GM12878 (cell line): ENCODE data around the gene NPM1. TPM values are rescaled to one million over a fixed set of nuclear protein-coding genes. Genes with fewer than 3 reads are reported as not detected.

ENCODE experiments used
- ATAC-seq: fragments of 200-7000 bp; cut with Tn5 transposase; 3 replicates; pipeline ENCODE4 v1.9.1; 2020; ENCODE audit warnings: mild to moderate bottlenecking, moderate library complexity
- BruUV-seq: library from RNA; stranded (reverse); fragments of 400-500 nt; replicated peaks from 2 replicates; lab custom pipeline; 2021; lab: Mats Ljungman, UMichigan
- CTCF ChIA-PET: fragments of 300-600 bp; sonication (Branson Sonifier 250); formaldehyde crosslinking; extraction: SDS; loops from one replicate; lab custom pipeline; 2021; ENCODE audit warnings: inconsistent platforms; lab: Yijun Ruan, JAX
- POLR2A ChIA-PET: fragments of 350-600 bp; formaldehyde crosslinking; extraction: SDS; loops from one replicate; lab custom pipeline; 2021; ENCODE audit warnings: inconsistent platforms; lab: Charles Lee
- RAD21 ChIA-PET: fragments of 300-600 bp; sonication (Branson Sonifier 250); formaldehyde crosslinking; loops from one replicate; lab custom pipeline; 2023; ENCODE audit warnings: antibody characterized with exemption; ENCODE audit not compliant: unreplicated experiment; lab: Charles Lee
- SMC1A ChIA-PET: fragments of 300-600 bp; sonication (Branson Sonifier 250); formaldehyde crosslinking; loops from one replicate; lab custom pipeline; 2023; ENCODE audit not compliant: unreplicated experiment, uncharacterized antibody; lab: Charles Lee
- DNase-seq: peaks from one replicate; pipeline ENCODE4 v3.0.0-alpha.2; 2011; ENCODE audit warnings: low read depth, low spot score
- FAIRE-seq: peaks from 3 replicates; lab custom pipeline; 2011; peaks lifted over from hg19 to GRCh38; lab: Jason Lieb, UNC
- H2AFZ ChIP-seq: 2 replicates; pipeline ENCODE4 v1.6.0; 2011; ENCODE audit warnings: low read depth, low read length, control low read depth; ENCODE audit not compliant: control insufficient read depth
- H3K27ac ChIP-seq: 2 replicates; pipeline ENCODE4 v1.5.1; 2011; ENCODE audit warnings: control low read depth; ENCODE audit not compliant: control insufficient read depth, insufficient read depth
- H3K27me3 ChIP-seq, 2 experiments: replicated peaks in 1 of 2; 2 replicates each; pipeline versions ENCODE4 v1.6.0 to v1.6.1; 2011; ENCODE audit warnings: low read length in 1 of 2; ENCODE audit not compliant: control insufficient read depth in 2 of 2, insufficient read depth in 2 of 2
- H3K36me3 ChIP-seq, 2 experiments: 2 replicates each; pipeline ENCODE4 v1.5.1; 2011; ENCODE audit warnings: low read length in 1 of 2; ENCODE audit not compliant: control insufficient read depth in 2 of 2, insufficient read depth in 2 of 2
- H3K4me1 ChIP-seq: 2 replicates; pipeline ENCODE4 v1.6.1; 2011; ENCODE audit warnings: mild to moderate bottlenecking, low read length, moderate library complexity, mixed read lengths; ENCODE audit not compliant: control insufficient read depth, insufficient read depth
- H3K4me2 ChIP-seq: 2 replicates; pipeline ENCODE4 v1.6.0; 2011; ENCODE audit warnings: control low read depth; ENCODE audit not compliant: control insufficient read depth, insufficient read depth
- H3K4me3 ChIP-seq: fragments of 200-600 bp; sonication (generic); 2 replicates; pipeline ENCODE4 v1.5.1; 2016
- H3K79me2 ChIP-seq: 2 replicates; pipeline ENCODE4 v1.6.0; 2011; ENCODE audit warnings: low read length; ENCODE audit not compliant: control insufficient read depth, insufficient read depth
- H3K9ac ChIP-seq: 2 replicates; pipeline ENCODE4 v1.8.0; 2011; ENCODE audit warnings: low read length, control low read depth, mixed read lengths; ENCODE audit not compliant: control insufficient read depth, insufficient read depth
- H3K9me3 ChIP-seq: replicated peaks from 3 replicates; pipeline ENCODE4 v1.5.1; 2011; ENCODE audit warnings: mild to moderate bottlenecking, low read length; ENCODE audit not compliant: control insufficient read depth, insufficient read depth
- H4K20me1 ChIP-seq: 2 replicates; pipeline ENCODE4 v1.6.0; 2011; ENCODE audit not compliant: control insufficient read depth, insufficient read depth
- ASH2L ChIP-seq: fragments of 300-600, 200-600 bp; sonication (generic); IDR thresholded peaks from 2 replicates; pipeline ENCODE4 v1.6.1; 2017; ENCODE audit warnings: low read depth, mild to moderate bottlenecking, borderline replicate concordance
- BRCA1 ChIP-seq: IDR thresholded peaks from 2 replicates; pipeline ENCODE4 v1.6.1; 2011; ENCODE audit warnings: low read depth, low read length, improper control_type of control experiment
- IKZF2 ChIP-seq, 2 experiments: fragments of 450-650 bp; IDR thresholded peaks; 2 replicates each; pipeline ENCODE4 v1.6.1; 2017; ENCODE audit warnings: mild to moderate bottlenecking in 2 of 2, moderate library complexity in 2 of 2
- JUND ChIP-seq: IDR thresholded peaks from 2 replicates; pipeline ENCODE4 v1.6.1; 2012; ENCODE audit warnings: low read depth, mild to moderate bottlenecking, low read length, improper control_type of control experiment, moderate library complexity
- MYC ChIP-seq: IDR thresholded peaks from 2 replicates; pipeline ENCODE4 v1.6.1; 2011; ENCODE audit warnings: mild to moderate bottlenecking, low read length, moderate library complexity, inconsistent platforms; ENCODE audit not compliant: insufficient read depth, insufficient replicate concordance, insufficient read length, severe bottlenecking
- POU2F2 ChIP-seq: IDR thresholded peaks from 3 replicates; pipeline ENCODE4 v1.6.1; 2011; ENCODE audit warnings: low read depth, mild to moderate bottlenecking, low read length, borderline replicate concordance
- RAD21 ChIP-seq: IDR thresholded peaks from 2 replicates; pipeline ENCODE4 v1.6.1; 2011; ENCODE audit warnings: mild to moderate bottlenecking, low read depth, low read length, moderate library complexity; ENCODE audit not compliant: insufficient read depth
- RCOR1 ChIP-seq: conservative IDR thresholded peaks from 2 replicates; pipeline ENCODE4 v1.6.1; 2012; ENCODE audit warnings: low read depth, low read length, improper control_type of control experiment
- RUNX3 ChIP-seq: IDR thresholded peaks from 2 replicates; pipeline ENCODE4 v1.6.1; 2012; ENCODE audit warnings: low read length, inconsistent platforms
- SIN3A ChIP-seq: IDR thresholded peaks from 2 replicates; pipeline ENCODE4 v1.6.1; 2012; ENCODE audit warnings: low read depth, low read length, improper control_type of control experiment
- SMARCA5 ChIP-seq: fragments of 450-650 bp; IDR thresholded peaks from 2 replicates; pipeline ENCODE4 v1.6.1; 2017; ENCODE audit warnings: mild to moderate bottlenecking
- STAT3 ChIP-seq: IDR thresholded peaks from 2 replicates; pipeline ENCODE4 v1.6.1; 2011; ENCODE audit warnings: low read depth, low read length, improper control_type of control experiment
- TAF1 ChIP-seq: IDR thresholded peaks from 2 replicates; pipeline ENCODE4 v1.6.1; 2011; ENCODE audit warnings: mild to moderate bottlenecking, low read depth, low read length, borderline replicate concordance
- TBL1XR1 ChIP-seq: IDR thresholded peaks from 2 replicates; pipeline ENCODE4 v1.6.1; 2012; ENCODE audit warnings: low read depth, low read length, improper control_type of control experiment
- ZNF274 ChIP-seq: IDR thresholded peaks from one replicate; pipeline ENCODE4 v1.8.0; 2011; ENCODE audit not compliant: insufficient read length, insufficient read depth
- WGBS: methylation state at CpG from one replicate; pipeline ENCODE4 v1.1.6; 2016; ENCODE audit warnings: low lambda C conversion rate; ENCODE audit not compliant: insufficient replicate concordance, insufficient coverage; ENCODE audit errors: missing lambda C conversion rate; 5-methylcytosine and 5-hydroxymethylcytosine counted together
- in situ Hi-C: fragments of 300-500 bp; cut with MboI; formaldehyde crosslinking; loops from 9 replicates; pipeline ENCODE4 v1.14.3; 2018; ENCODE audit warnings: mixed read lengths
- intact Hi-C: fragments of 100-400 bp; cut with micrococcal nuclease; formaldehyde crosslinking; loops from one replicate; pipeline ENCODE4 v1.14.2; 2022; ENCODE audit not compliant: unreplicated experiment
- polyA plus RNA-seq, 11 experiments: library from polyadenylated mRNA; depleted of rRNA in 4 of 11; unstranded in 6 of 11; stranded (reverse) in 5 of 11; fragments of >200 nt; fragmentation: Nextera tagmentation in 4 of 11; fragmentation: Illumina TruSeq in 1 of 11; extraction: Ambion mirVana in 4 of 11; extraction: Trizol in 1 of 11; gene quantifications; 1 replicate in 1 of 11; 2 replicates in 10 of 11; pipeline versions ENCODE4 v1.2.1 to v1.2.3, GENCODE V29; 2011 to 2016; ENCODE audit warnings: inconsistent platforms in 2 of 11, missing spikeins in 2 of 11, low read depth in 1 of 11
- total RNA-seq, 4 experiments: library from RNA; depleted of rRNA in 3 of 4; stranded (reverse); fragments of >200 nt in 3 of 4; fragmentation: Illumina TruSeq in 1 of 4; extraction: Trizol in 1 of 4; gene quantifications; 2 replicates each; pipeline versions ENCODE4 v1.2.1 to v1.2.3, GENCODE V29; 2013 to 2021
- TF ChIP-seq, protein P1 (sequence below): IDR thresholded peaks from 2 replicates; pipeline ENCODE4 v1.6.1; 2012; ENCODE audit warnings: low read depth, low read length, improper control_type of control experiment
- TF ChIP-seq, protein P2 (sequence below): fragments of 450-650 bp; IDR thresholded peaks from 2 replicates; pipeline ENCODE4 v1.6.1; 2016; ENCODE audit warnings: mild to moderate bottlenecking, moderate library complexity, borderline replicate concordance
- TF ChIP-seq, protein P3 (sequence below): fragments of 450-650 bp; IDR thresholded peaks from 2 replicates; pipeline ENCODE4 v1.6.1; 2017; ENCODE audit warnings: mild to moderate bottlenecking

Gene NPM1
- total and polyA plus RNA-seq, 10 of the 15 experiments (the other 5 are each of a cell fraction or from before 2014, with no cell fraction given), result 1,843 to 5,466 (median 2,866) TPM

DNA sequence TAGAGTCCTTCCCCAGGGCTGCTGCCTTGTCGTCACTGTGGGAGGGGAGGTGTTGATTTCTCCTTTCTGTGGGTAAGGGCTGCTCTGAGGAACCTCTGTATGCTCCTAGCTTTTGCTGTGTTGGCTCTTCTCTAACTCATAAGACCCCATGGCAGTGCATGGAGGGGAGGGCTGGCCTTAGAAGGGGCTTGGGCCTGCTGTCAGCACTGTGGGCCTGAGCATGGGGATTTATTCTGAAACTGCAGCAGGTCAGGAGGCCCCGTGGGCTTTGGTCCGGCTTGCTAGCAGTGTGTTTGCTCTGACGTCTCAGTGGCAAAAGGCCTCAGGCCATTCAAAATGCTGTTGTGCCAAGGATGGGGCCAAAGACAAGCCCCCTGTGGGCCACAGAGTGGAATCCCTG, 38.6 kb downstream of the NPM1 start:
- Histone ChIP-seq H3K9ac (no peak overlapping the region), H3K79me2 (no peaks in the 10 kb centered on the region), H3K4me2 (no peak overlapping the region), H3K4me3 (no peak overlapping the region), H3K9me3 (no peaks in the 10 kb centered on the region), H3K27me3 (no peaks in the 10 kb centered on the region), H2AFZ (no peak overlapping the region), H3K4me1 (no peaks in the 10 kb centered on the region), H4K20me1 (no peaks in the 10 kb centered on the region), H3K27ac (no peak overlapping the region), H3K36me3 (no peaks in the 10 kb centered on the region)
- DNase-seq, result no peak
- no TSS peak for BruUV-seq
- intact Hi-C loops, result loop anchor here (10.0 kb wide), 1 partner anchor 179 kb away; no protein-coding TSS in a partner anchor
- ChIA-PET RAD21 (no interaction called here), CTCF (no interaction called here), POLR2A (no interaction called here), SMC1A (interaction anchor here (0.6 kb wide), 1 partner anchor 531 kb away, joined by 3 read pairs; no protein-coding TSS in a partner anchor)
- no peak for FAIRE-seq
- no peak for ATAC-seq
- in situ Hi-C loops, result no loop called here
- TF ChIP-seq ZNF274 (no peak), IKZF2 (IDR thresholded peaks at IDR 0.05) (no peak), ASH2L (no peak), RUNX3 (no peak), STAT3 (no peak), SIN3A (no peak), BRCA1 (no peak), POU2F2 (no peak), MYC (no peak), SMARCA5 (no peak), RAD21 (no peak), TAF1 (no peak), RCOR1 (no peak), JUND (no peak), TBL1XR1 (no peak)
- TF ChIP-seq, protein P1, sequence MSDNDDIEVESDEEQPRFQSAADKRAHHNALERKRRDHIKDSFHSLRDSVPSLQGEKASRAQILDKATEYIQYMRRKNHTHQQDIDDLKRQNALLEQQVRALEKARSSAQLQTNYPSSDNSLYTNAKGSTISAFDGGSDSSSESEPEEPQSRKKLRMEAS, result no peak
- TF ChIP-seq, protein P2, sequence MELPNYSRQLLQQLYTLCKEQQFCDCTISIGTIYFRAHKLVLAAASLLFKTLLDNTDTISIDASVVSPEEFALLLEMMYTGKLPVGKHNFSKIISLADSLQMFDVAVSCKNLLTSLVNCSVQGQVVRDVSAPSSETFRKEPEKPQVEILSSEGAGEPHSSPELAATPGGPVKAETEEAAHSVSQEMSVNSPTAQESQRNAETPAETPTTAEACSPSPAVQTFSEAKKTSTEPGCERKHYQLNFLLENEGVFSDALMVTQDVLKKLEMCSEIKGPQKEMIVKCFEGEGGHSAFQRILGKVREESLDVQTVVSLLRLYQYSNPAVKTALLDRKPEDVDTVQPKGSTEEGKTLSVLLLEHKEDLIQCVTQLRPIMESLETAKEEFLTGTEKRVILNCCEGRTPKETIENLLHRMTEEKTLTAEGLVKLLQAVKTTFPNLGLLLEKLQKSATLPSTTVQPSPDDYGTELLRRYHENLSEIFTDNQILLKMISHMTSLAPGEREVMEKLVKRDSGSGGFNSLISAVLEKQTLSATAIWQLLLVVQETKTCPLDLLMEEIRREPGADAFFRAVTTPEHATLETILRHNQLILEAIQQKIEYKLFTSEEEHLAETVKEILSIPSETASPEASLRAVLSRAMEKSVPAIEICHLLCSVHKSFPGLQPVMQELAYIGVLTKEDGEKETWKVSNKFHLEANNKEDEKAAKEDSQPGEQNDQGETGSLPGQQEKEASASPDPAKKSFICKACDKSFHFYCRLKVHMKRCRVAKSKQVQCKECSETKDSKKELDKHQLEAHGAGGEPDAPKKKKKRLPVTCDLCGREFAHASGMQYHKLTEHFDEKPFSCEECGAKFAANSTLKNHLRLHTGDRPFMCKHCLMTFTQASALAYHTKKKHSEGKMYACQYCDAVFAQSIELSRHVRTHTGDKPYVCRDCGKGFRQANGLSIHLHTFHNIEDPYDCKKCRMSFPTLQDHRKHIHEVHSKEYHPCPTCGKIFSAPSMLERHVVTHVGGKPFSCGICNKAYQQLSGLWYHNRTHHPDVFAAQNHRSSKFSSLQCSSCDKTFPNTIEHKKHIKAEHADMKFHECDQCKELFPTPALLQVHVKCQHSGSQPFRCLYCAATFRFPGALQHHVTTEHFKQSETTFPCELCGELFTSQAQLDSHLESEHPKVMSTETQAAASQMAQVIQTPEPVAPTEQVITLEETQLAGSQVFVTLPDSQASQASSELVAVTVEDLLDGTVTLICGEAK, result no peak
- TF ChIP-seq, protein P3, sequence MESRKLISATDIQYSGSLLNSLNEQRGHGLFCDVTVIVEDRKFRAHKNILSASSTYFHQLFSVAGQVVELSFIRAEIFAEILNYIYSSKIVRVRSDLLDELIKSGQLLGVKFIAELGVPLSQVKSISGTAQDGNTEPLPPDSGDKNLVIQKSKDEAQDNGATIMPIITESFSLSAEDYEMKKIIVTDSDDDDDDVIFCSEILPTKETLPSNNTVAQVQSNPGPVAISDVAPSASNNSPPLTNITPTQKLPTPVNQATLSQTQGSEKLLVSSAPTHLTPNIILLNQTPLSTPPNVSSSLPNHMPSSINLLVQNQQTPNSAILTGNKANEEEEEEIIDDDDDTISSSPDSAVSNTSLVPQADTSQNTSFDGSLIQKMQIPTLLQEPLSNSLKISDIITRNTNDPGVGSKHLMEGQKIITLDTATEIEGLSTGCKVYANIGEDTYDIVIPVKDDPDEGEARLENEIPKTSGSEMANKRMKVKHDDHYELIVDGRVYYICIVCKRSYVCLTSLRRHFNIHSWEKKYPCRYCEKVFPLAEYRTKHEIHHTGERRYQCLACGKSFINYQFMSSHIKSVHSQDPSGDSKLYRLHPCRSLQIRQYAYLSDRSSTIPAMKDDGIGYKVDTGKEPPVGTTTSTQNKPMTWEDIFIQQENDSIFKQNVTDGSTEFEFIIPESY, result no peak
- 24% methylated on average over 4 of the region's 4 CpGs for WGBS
